H9 (cell line): Measurements from ENCODE around the gene ADAMTS13. TPM values are rescaled to one million over a fixed set of nuclear protein-coding genes. Genes with fewer than 3 reads are reported as not detected.

Experiments used
- DNase-seq: peaks from one replicate; pipeline ENCODE4 v3.0.0-alpha.2; 2017
- H2AFZ ChIP-seq: one replicate; pipeline ENCODE4 v1.6.1; 2013; ENCODE audit warnings: mild to moderate bottlenecking, low read length, control low read depth, moderate library complexity
- H2AK5ac ChIP-seq: 2 replicates; pipeline ENCODE4 v1.6.1; 2013; ENCODE audit warnings: low read length, control low read depth, mixed read lengths; ENCODE audit not compliant: insufficient read length
- H2BK120ac ChIP-seq: one replicate; pipeline ENCODE4 v1.6.1; 2013; ENCODE audit warnings: low read depth, mild to moderate bottlenecking, low read length, control low read depth, inconsistent platforms; ENCODE audit not compliant: poor library complexity, severe bottlenecking
- H2BK12ac ChIP-seq: 2 replicates; pipeline ENCODE4 v1.6.1; 2013; ENCODE audit warnings: low read length, control low read depth, mixed read lengths, low read depth; ENCODE audit not compliant: insufficient read length
- H2BK15ac ChIP-seq: 2 replicates; pipeline ENCODE4 v1.6.1; 2013; ENCODE audit warnings: low read depth, low read length, control low read depth
- H2BK20ac ChIP-seq: one replicate; pipeline ENCODE4 v1.6.1; 2013; ENCODE audit warnings: low read depth, mild to moderate bottlenecking, low read length, control low read depth, inconsistent platforms; ENCODE audit not compliant: poor library complexity, severe bottlenecking
- H2BK5ac ChIP-seq: 2 replicates; pipeline ENCODE4 v1.6.1; 2013; ENCODE audit warnings: low read length, control low read depth, mixed read lengths; ENCODE audit not compliant: insufficient read length
- H3K14ac ChIP-seq: 2 replicates; pipeline ENCODE4 v1.6.1; 2013; ENCODE audit warnings: low read length, control low read depth; ENCODE audit not compliant: insufficient read depth
- H3K18ac ChIP-seq: 2 replicates; pipeline ENCODE4 v1.6.1; 2013; ENCODE audit warnings: low read depth, mild to moderate bottlenecking, mixed read lengths, low read length, control low read depth; ENCODE audit not compliant: insufficient read length
- H3K23ac ChIP-seq: 2 replicates; pipeline ENCODE4 v1.6.1; 2013; ENCODE audit warnings: low read length, control low read depth, mixed read lengths, low read depth; ENCODE audit not compliant: insufficient read length
- H3K23me2 ChIP-seq: 2 replicates; pipeline ENCODE4 v1.6.1; 2013; ENCODE audit warnings: low read depth, mild to moderate bottlenecking, mixed read lengths, low read length, control low read depth; ENCODE audit not compliant: insufficient read length, poor library complexity, severe bottlenecking
- H3K27ac ChIP-seq: 2 replicates; pipeline ENCODE4 v1.5.1; 2013; ENCODE audit warnings: low read length, control low read depth, mixed read lengths, low read depth; ENCODE audit not compliant: insufficient read length
- H3K27me3 ChIP-seq: 2 replicates; pipeline ENCODE4 v1.6.1; 2013; ENCODE audit warnings: low read length, control low read depth, inconsistent platforms; ENCODE audit not compliant: insufficient read depth
- H3K4ac ChIP-seq: 2 replicates; pipeline ENCODE4 v1.6.1; 2013; ENCODE audit warnings: low read depth, mild to moderate bottlenecking, control low read depth, inconsistent platforms, low read length, moderate library complexity
- H3K4me1 ChIP-seq: 2 replicates; pipeline ENCODE4 v1.6.1; 2013; ENCODE audit warnings: low read length, control low read depth, inconsistent platforms; ENCODE audit not compliant: insufficient read depth
- H3K4me2 ChIP-seq: 2 replicates; pipeline ENCODE4 v1.6.1; 2013; ENCODE audit warnings: low read length, control low read depth, mixed read lengths; ENCODE audit not compliant: insufficient read length, insufficient read depth
- H3K56ac ChIP-seq: 2 replicates; pipeline ENCODE4 v1.6.1; 2013; ENCODE audit warnings: low read depth, mild to moderate bottlenecking, mixed read lengths, low read length, control low read depth; ENCODE audit not compliant: insufficient read length
- H3K79me1 ChIP-seq: 2 replicates; pipeline ENCODE4 v1.6.1; 2013; ENCODE audit warnings: low read depth, mild to moderate bottlenecking, moderate library complexity, low read length, control low read depth, inconsistent platforms; ENCODE audit not compliant: insufficient read depth, poor library complexity, severe bottlenecking
- H3K79me2 ChIP-seq: 2 replicates; pipeline ENCODE4 v1.6.1; 2013; ENCODE audit warnings: low read length, control low read depth, inconsistent platforms; ENCODE audit not compliant: insufficient read depth
- H3K9ac ChIP-seq: 2 replicates; pipeline ENCODE4 v1.6.1; 2013; ENCODE audit warnings: low read length, control low read depth, mixed read lengths; ENCODE audit not compliant: insufficient read length; ENCODE audit errors: extremely low read depth
- H3K9me3 ChIP-seq: one replicate; pipeline ENCODE4 v1.6.1; 2013; ENCODE audit warnings: low read depth, low read length, inconsistent platforms; ENCODE audit not compliant: control insufficient read depth
- H3T11ph ChIP-seq: one replicate; pipeline ENCODE4 v1.6.1; 2013; ENCODE audit warnings: mild to moderate bottlenecking, low read length, control low read depth, inconsistent platforms
- H4K20me1 ChIP-seq: one replicate; pipeline ENCODE4 v1.6.1; 2013; ENCODE audit not compliant: control insufficient read depth, insufficient read length, insufficient read depth
- H4K5ac ChIP-seq: 2 replicates; pipeline ENCODE4 v1.6.1; 2013; ENCODE audit warnings: low read depth, mild to moderate bottlenecking, mixed read lengths, low read length, control low read depth; ENCODE audit not compliant: insufficient read length
- H4K8ac ChIP-seq: replicated peaks from 2 replicates; pipeline ENCODE4 v1.6.1; 2013; ENCODE audit warnings: low read length, control low read depth, mixed read lengths, low read depth; ENCODE audit not compliant: insufficient read length
- H4K91ac ChIP-seq: 2 replicates; pipeline ENCODE4 v1.6.1; 2013; ENCODE audit warnings: low read depth, mild to moderate bottlenecking, moderate library complexity, mixed read lengths, low read length, control low read depth; ENCODE audit not compliant: insufficient read length
- H3K27ac Mint-ChIP-seq, 3 experiments: 2 replicates in 2 of 3; 3 replicates in 1 of 3; pipeline ENCODE4 v1.8.0; 2020 to 2021; ENCODE audit warnings: mixed read lengths in 3 of 3, mild to moderate bottlenecking in 1 of 3, moderate library complexity in 1 of 3
- H3K27me3 Mint-ChIP-seq: 2 replicates; pipeline ENCODE4 v1.8.0; 2021; ENCODE audit warnings: low read depth, mild to moderate bottlenecking, moderate library complexity, mixed read lengths
- H3K36me3 Mint-ChIP-seq, 3 experiments: 2 replicates in 2 of 3; 3 replicates in 1 of 3; pipeline ENCODE4 v1.8.0; 2020 to 2021; ENCODE audit warnings: low read depth in 3 of 3, mixed read lengths in 3 of 3; ENCODE audit not compliant: insufficient read depth in 1 of 3
- H3K4me1 Mint-ChIP-seq, 2 experiments: 2 replicates each; pipeline ENCODE4 v1.8.0; 2020; ENCODE audit warnings: mixed read lengths in 2 of 2
- H3K4me3 Mint-ChIP-seq, 2 experiments: 2 replicates in 1 of 2; 3 replicates in 1 of 2; pipeline ENCODE4 v1.8.0; 2020 to 2021; ENCODE audit warnings: mild to moderate bottlenecking in 2 of 2, mixed read lengths in 2 of 2, moderate library complexity in 1 of 2
- H3K9me3 Mint-ChIP-seq, 2 experiments: 2 replicates in 1 of 2; 3 replicates in 1 of 2; pipeline ENCODE4 v1.8.0; 2020; ENCODE audit warnings: mild to moderate bottlenecking in 2 of 2, mixed read lengths in 2 of 2, moderate library complexity in 1 of 2
- WGBS: extraction: QIAGEN DNeasy Blood & Tissue Kit; methylation state at CpG from one replicate; pipeline ENCODE4 v1.1.7; 2013; ENCODE audit warnings: missing lambda C conversion rate, low lambda C conversion rate, mixed read lengths; ENCODE audit not compliant: insufficient read length; ENCODE audit errors: extremely low coverage; 5-methylcytosine and 5-hydroxymethylcytosine counted together
- total RNA-seq: library from RNA; stranded (reverse); gene quantifications from 2 replicates; pipeline ENCODE4 v1.2.1, GENCODE V29; 2021
- TF ChIP-seq, protein P1 (sequence below): fragments of 200-600 bp; sonication (generic); conservative IDR thresholded peaks from 3 replicates; pipeline ENCODE4 v1.8.0; 2021; ENCODE audit warnings: antibody characterized with exemption, mild to moderate bottlenecking

The ADAMTS13 gene
- total RNA-seq, 1 experiment from 2014 or later, result 8.8 TPM

DNA sequence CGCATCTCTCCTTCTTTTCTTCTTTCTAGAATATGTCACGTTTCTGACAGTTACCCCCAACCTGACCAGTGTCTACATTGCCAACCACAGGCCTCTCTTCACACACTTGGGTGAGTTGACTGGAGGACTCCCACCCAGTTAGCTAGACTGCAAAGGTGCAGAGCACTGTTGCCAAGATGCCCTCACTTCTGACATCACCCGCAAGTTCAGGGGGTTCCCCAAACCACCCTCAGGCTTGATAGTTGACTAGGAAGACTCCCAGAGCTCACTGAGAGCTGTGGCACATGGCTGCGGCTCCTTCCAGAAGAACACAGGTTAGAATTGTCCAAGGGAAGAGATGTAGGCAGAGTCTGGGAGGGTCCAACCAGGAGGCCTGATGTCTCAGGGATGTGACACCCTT is 17.2 kb downstream of the ADAMTS13 start:
- no peak overlapping the region for H4K8ac ChIP-seq
- no peak overlapping the region for H4K91ac ChIP-seq
- no peak overlapping the region for H2BK20ac ChIP-seq
- TF ChIP-seq, protein P1, sequence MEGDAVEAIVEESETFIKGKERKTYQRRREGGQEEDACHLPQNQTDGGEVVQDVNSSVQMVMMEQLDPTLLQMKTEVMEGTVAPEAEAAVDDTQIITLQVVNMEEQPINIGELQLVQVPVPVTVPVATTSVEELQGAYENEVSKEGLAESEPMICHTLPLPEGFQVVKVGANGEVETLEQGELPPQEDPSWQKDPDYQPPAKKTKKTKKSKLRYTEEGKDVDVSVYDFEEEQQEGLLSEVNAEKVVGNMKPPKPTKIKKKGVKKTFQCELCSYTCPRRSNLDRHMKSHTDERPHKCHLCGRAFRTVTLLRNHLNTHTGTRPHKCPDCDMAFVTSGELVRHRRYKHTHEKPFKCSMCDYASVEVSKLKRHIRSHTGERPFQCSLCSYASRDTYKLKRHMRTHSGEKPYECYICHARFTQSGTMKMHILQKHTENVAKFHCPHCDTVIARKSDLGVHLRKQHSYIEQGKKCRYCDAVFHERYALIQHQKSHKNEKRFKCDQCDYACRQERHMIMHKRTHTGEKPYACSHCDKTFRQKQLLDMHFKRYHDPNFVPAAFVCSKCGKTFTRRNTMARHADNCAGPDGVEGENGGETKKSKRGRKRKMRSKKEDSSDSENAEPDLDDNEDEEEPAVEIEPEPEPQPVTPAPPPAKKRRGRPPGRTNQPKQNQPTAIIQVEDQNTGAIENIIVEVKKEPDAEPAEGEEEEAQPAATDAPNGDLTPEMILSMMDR, result no peak
- Mint-ChIP-seq H3K27ac (no peak overlapping the region), H3K4me1 (no peaks in the 10 kb centered on the region), H3K9me3 (no peaks in the 10 kb centered on the region), H3K4me3 (no peak overlapping the region), H3K27me3 (no peaks in the 10 kb centered on the region), H3K36me3 (no peaks in the 10 kb centered on the region; a peak in 2 of 7 replicates)
- no peak overlapping the region for H2BK120ac ChIP-seq
- H3T11ph ChIP-seq, result no peak overlapping the region
- no peak overlapping the region for H3K27ac ChIP-seq
- H2BK15ac ChIP-seq, result no peak overlapping the region
- H2AFZ ChIP-seq, result no peak overlapping the region
- no peaks in the 10 kb centered on the region for H3K4me1 ChIP-seq
- H3K14ac ChIP-seq, result no peak overlapping the region
- H3K4me2 ChIP-seq, result no peak overlapping the region
- no CpG with 5 or more reads among the region's 4 CpGs for WGBS
- no peak overlapping the region for H3K18ac ChIP-seq
- H3K9me3 ChIP-seq, result no peaks in the 10 kb centered on the region
- H3K9ac ChIP-seq, result no peak overlapping the region
- no peak overlapping the region for H3K4ac ChIP-seq
- H2BK5ac ChIP-seq, result no peak overlapping the region
- no peaks in the 10 kb centered on the region for H3K79me2 ChIP-seq
- DNase-seq, result no peak
- no peaks in the 10 kb centered on the region for H3K79me1 ChIP-seq
- no peaks in the 10 kb centered on the region for H3K27me3 ChIP-seq
- H4K5ac ChIP-seq, result no peak overlapping the region
- H3K23me2 ChIP-seq, result no peaks in the 10 kb centered on the region
- H2AK5ac ChIP-seq, result no peak overlapping the region
- no peak overlapping the region for H3K56ac ChIP-seq
- no peak overlapping the region for H3K23ac ChIP-seq
- no peaks in the 10 kb centered on the region for H4K20me1 ChIP-seq
- H2BK12ac ChIP-seq, result no peak overlapping the region
